OCI-LY1 (cell line): ENCODE results near the gene MAP3K4.

ENCODE experiments used
- H2AFZ ChIP-seq: fragments of 200-600 bp; sonication (generic), shearing (Covaris generic); 2 replicates; pipeline ENCODE4 v1.6.0; 2014; ENCODE audit warnings: antibody characterized with exemption, mild to moderate bottlenecking, low read length
- H3F3A ChIP-seq: fragments of 200-600 bp; sonication (generic), shearing (Covaris generic); 2 replicates; pipeline ENCODE4 v1.6.0; 2014; ENCODE audit warnings: mild to moderate bottlenecking, antibody characterized with exemption, low read length, moderate library complexity; ENCODE audit not compliant: insufficient read depth
- H3K27ac ChIP-seq: fragments of 200-600 bp; sonication (generic); 2 replicates; pipeline ENCODE4 v1.5.1; 2014; ENCODE audit warnings: low read length, mixed run types, mild to moderate bottlenecking, low read depth; ENCODE audit not compliant: poor library complexity, severe bottlenecking
- H3K27me3 ChIP-seq: fragments of 200-600 bp; sonication (generic); 2 replicates; pipeline ENCODE4 v1.6.0; 2014; ENCODE audit warnings: antibody characterized with exemption, mild to moderate bottlenecking, low read length, moderate library complexity; ENCODE audit not compliant: insufficient read depth
- H3K36me3 ChIP-seq: fragments of 200-600 bp; sonication (generic); 2 replicates; pipeline ENCODE4 v1.6.1; 2014; ENCODE audit warnings: mild to moderate bottlenecking, antibody characterized with exemption, low read length, moderate library complexity, mixed read lengths; ENCODE audit not compliant: insufficient read depth
- H3K4me1 ChIP-seq: fragments of 200-600 bp; sonication (generic); 2 replicates; pipeline ENCODE4 v1.5.1; 2014; ENCODE audit warnings: mild to moderate bottlenecking, low read length, moderate library complexity; ENCODE audit not compliant: insufficient read depth, severe bottlenecking
- H3K4me2 ChIP-seq: fragments of 200-600 bp; sonication (generic), shearing (Covaris generic); 2 replicates; pipeline ENCODE4 v1.6.1; 2014; ENCODE audit warnings: low read length
- H3K4me3 ChIP-seq: fragments of 200-600 bp; sonication (generic); 2 replicates; pipeline ENCODE4 v1.5.1; 2014; ENCODE audit warnings: low read length, low read depth, mild to moderate bottlenecking, mixed read lengths; ENCODE audit not compliant: poor library complexity, severe bottlenecking
- H3K79me2 ChIP-seq: fragments of 200-600 bp; shearing (Covaris generic); 2 replicates; pipeline ENCODE4 v1.6.1; 2016; ENCODE audit warnings: mixed run types, low read length, mixed read lengths; ENCODE audit not compliant: insufficient read depth
- H3K9ac ChIP-seq: fragments of 200-600 bp; sonication (generic), shearing (Covaris generic); 2 replicates; pipeline ENCODE4 v1.6.1; 2014; ENCODE audit warnings: mild to moderate bottlenecking, low read length, mixed read lengths
- H3K9me2 ChIP-seq: fragments of 200-600 bp; sonication (generic), shearing (Covaris generic); 2 replicates; pipeline ENCODE4 v1.6.1; 2014; ENCODE audit warnings: low read depth, mild to moderate bottlenecking, low read length, mixed read lengths
- H3K9me3 ChIP-seq: fragments of 200-600 bp; shearing (Covaris generic); 2 replicates; pipeline ENCODE4 v1.6.1; 2014; ENCODE audit warnings: low read length, mixed read lengths
- H4K20me1 ChIP-seq: fragments of 200-600 bp; sonication (generic), shearing (Covaris generic); 2 replicates; pipeline ENCODE4 v1.6.0; 2016; ENCODE audit warnings: mild to moderate bottlenecking, low read length; ENCODE audit not compliant: insufficient read depth
- EZH2 ChIP-seq: fragments of 200-600 bp; sonication (generic), shearing (Covaris generic); IDR thresholded peaks from 2 replicates; pipeline ENCODE4 v1.8.0; 2017; ENCODE audit warnings: borderline replicate concordance, mixed run types, mild to moderate bottlenecking, antibody characterized with exemption, low read length, moderate library complexity, mixed read lengths
- TF ChIP-seq, protein P1 (sequence below): fragments of 200-600 bp; sonication (generic), shearing (Covaris generic); IDR thresholded peaks from 2 replicates; pipeline ENCODE4 v1.5.1; 2017; ENCODE audit warnings: mild to moderate bottlenecking, antibody characterized with exemption, low read length, moderate library complexity, mixed read lengths

Gene MAP3K4

DNA sequence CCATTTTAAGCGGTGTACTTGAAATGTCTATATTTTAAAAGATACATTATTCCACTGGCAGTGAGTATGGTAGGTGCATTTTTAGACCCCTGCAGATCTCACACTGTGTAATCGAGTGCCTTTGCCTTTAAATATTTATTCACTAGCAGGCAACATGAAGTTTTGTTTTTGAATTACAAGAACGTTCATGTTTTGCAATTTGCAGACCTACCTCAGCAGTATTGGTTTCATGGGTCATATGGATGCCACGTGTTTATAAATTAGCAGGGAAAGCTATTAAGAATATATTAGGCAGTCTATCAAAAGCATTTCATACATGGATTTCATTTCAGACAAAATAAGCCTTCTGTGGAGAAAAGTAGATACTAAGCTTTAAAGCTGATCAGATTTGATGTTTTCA is 7.2 kb downstream of the MAP3K4 start:
- H3K4me2 ChIP-seq = no peak overlapping the region
- peaks cover 10% of the 10 kb centered on the region for H3K4me1 ChIP-seq
- H3K9me3 ChIP-seq = no peaks in the 10 kb centered on the region
- H3K79me2 ChIP-seq = peaks cover 4% of the 10 kb centered on the region; the same call in 1 of the 2 replicates
- no peak overlapping the region for H3K4me3 ChIP-seq
- no peak overlapping the region for H2AFZ ChIP-seq
- no peak overlapping the region for H3K27ac ChIP-seq
- H3K27me3 ChIP-seq = no peaks in the 10 kb centered on the region
- TF ChIP-seq EZH2 = no peak
- TF ChIP-seq, protein P1, sequence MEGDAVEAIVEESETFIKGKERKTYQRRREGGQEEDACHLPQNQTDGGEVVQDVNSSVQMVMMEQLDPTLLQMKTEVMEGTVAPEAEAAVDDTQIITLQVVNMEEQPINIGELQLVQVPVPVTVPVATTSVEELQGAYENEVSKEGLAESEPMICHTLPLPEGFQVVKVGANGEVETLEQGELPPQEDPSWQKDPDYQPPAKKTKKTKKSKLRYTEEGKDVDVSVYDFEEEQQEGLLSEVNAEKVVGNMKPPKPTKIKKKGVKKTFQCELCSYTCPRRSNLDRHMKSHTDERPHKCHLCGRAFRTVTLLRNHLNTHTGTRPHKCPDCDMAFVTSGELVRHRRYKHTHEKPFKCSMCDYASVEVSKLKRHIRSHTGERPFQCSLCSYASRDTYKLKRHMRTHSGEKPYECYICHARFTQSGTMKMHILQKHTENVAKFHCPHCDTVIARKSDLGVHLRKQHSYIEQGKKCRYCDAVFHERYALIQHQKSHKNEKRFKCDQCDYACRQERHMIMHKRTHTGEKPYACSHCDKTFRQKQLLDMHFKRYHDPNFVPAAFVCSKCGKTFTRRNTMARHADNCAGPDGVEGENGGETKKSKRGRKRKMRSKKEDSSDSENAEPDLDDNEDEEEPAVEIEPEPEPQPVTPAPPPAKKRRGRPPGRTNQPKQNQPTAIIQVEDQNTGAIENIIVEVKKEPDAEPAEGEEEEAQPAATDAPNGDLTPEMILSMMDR = no peak
- H3K36me3 ChIP-seq = no peaks in the 10 kb centered on the region
- no peaks in the 10 kb centered on the region; the same call in 1 of the 2 replicates for H3F3A ChIP-seq
- no peaks in the 10 kb centered on the region for H3K9me2 ChIP-seq
- H3K9ac ChIP-seq = no peak overlapping the region
- no peaks in the 10 kb centered on the region for H4K20me1 ChIP-seq

DNA sequence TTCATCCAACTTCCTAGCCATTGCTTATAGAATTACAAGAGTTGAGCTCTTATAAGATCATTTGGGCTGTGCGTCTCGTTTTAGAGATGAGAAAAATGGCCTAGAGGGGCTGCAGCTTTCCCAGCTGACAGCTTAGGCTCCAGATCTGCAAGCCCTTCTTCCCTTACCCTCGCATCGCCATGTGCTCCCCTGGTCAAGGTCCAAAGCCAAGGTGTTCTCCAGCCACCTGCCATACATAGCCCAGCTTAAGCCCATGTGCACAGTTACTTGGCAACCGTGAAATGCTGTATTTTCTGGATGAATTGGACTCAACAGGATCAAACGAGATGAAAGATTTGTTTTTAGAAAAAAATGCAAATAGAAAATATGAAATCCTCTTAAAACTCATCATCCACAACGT is 7.9 kb downstream of the MAP3K4 start:
- Histone ChIP-seq H3K27ac (no peak overlapping the region), H3K4me3 (no peak overlapping the region), H3K79me2 (peaks cover 4% of the 10 kb centered on the region; the same call in 1 of the 2 replicates), H3F3A (no peaks in the 10 kb centered on the region; the same call in 1 of the 2 replicates), H3K27me3 (no peaks in the 10 kb centered on the region), H3K4me2 (no peak overlapping the region), H3K36me3 (no peaks in the 10 kb centered on the region), H3K9me2 (no peaks in the 10 kb centered on the region), H3K9ac (no peak overlapping the region), H2AFZ (no peak overlapping the region), H3K4me1 (peaks cover 10% of the 10 kb centered on the region), H4K20me1 (no peaks in the 10 kb centered on the region), H3K9me3 (no peaks in the 10 kb centered on the region)
- no peak for TF ChIP-seq EZH2
- TF ChIP-seq, protein P1 = no peak

DNA sequence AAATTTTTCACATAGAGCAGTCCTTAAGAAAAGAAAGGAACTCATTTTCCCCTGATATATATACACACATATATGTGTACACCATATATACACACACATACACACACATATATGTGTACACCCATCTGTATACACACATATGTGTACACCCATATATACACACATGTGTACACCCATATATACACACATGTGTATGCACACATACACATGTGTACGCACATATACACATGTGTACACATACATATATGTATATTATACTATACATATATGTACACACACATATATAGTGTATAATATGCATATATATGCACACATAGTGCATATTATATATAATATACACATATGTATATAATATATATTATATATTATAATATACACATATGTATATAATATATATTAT is 9.1 kb downstream of the MAP3K4 start:
- Histone ChIP-seq H3K9ac (no peak overlapping the region), H3K4me2 (no peak overlapping the region), H4K20me1 (no peaks in the 10 kb centered on the region), H3K27ac (no peak overlapping the region), H3K9me3 (no peaks in the 10 kb centered on the region), H3K36me3 (no peaks in the 10 kb centered on the region), H3F3A (no peaks in the 10 kb centered on the region; the same call in 1 of the 2 replicates), H3K27me3 (no peaks in the 10 kb centered on the region), H3K79me2 (peaks cover 4% of the 10 kb centered on the region; the same call in 1 of the 2 replicates), H3K4me3 (no peak overlapping the region), H3K9me2 (no peaks in the 10 kb centered on the region), H3K4me1 (peaks cover 10% of the 10 kb centered on the region), H2AFZ (no peak overlapping the region)
- TF ChIP-seq, protein P1 = no peak
- TF ChIP-seq EZH2 = no peak
